Loucy (cell line): ENCODE measurements around the gene DLG2.

Experiments
- H2AFZ ChIP-seq: fragments of 200-600 bp; sonication (generic); 2 replicates; pipeline ENCODE4 v1.6.0; 2016; ENCODE audit warnings: antibody characterized with exemption, mild to moderate bottlenecking, low read length, moderate library complexity
- H3F3A ChIP-seq: fragments of 200-600 bp; 2 replicates; pipeline ENCODE4 v1.6.0; 2016; ENCODE audit warnings: antibody characterized with exemption, low read depth, mild to moderate bottlenecking
- H3K27me3 ChIP-seq: fragments of 200-600 bp; sonication (generic); 2 replicates; pipeline ENCODE4 v1.6.1; 2014; ENCODE audit warnings: low read length, mild to moderate bottlenecking; ENCODE audit not compliant: insufficient read depth, poor library complexity, severe bottlenecking
- H3K36me3 ChIP-seq: fragments of 200-600 bp; sonication (generic); 2 replicates; pipeline ENCODE4 v1.6.1; 2016; ENCODE audit warnings: low read length; ENCODE audit not compliant: insufficient read depth
- H3K4me1 ChIP-seq: fragments of 200-600 bp; sonication (generic); 2 replicates; pipeline ENCODE4 v1.5.1; 2014; ENCODE audit warnings: low read length, mild to moderate bottlenecking; ENCODE audit not compliant: insufficient read depth, poor library complexity, severe bottlenecking
- H3K4me2 ChIP-seq: fragments of 200-600 bp; sonication (generic); 2 replicates; pipeline ENCODE4 v1.6.0; 2014; ENCODE audit warnings: antibody characterized with exemption, low read length, low read depth, mild to moderate bottlenecking; ENCODE audit not compliant: poor library complexity, severe bottlenecking
- H3K4me3 ChIP-seq: fragments of 200-600 bp; sonication (generic); 2 replicates; pipeline ENCODE4 v1.5.1; 2014; ENCODE audit warnings: low read length, mild to moderate bottlenecking, mixed read lengths; ENCODE audit not compliant: poor library complexity, severe bottlenecking
- H3K79me2 ChIP-seq: fragments of 200-600 bp; sonication (generic); 2 replicates; pipeline ENCODE4 v1.6.1; 2014; ENCODE audit warnings: low read length; ENCODE audit not compliant: insufficient read depth
- H3K9ac ChIP-seq: fragments of 200-600 bp; sonication (generic); 2 replicates; pipeline ENCODE4 v1.6.0; 2014; ENCODE audit warnings: mild to moderate bottlenecking, low read depth, low read length, moderate library complexity; ENCODE audit not compliant: poor library complexity, severe bottlenecking
- H3K9me2 ChIP-seq: fragments of 200-600 bp; sonication (generic); replicated peaks from 2 replicates; pipeline ENCODE4 v1.6.1; 2016; ENCODE audit warnings: low read depth, low read length, mixed read lengths
- H3K9me3 ChIP-seq: fragments of 200-600 bp; sonication (generic); 2 replicates; pipeline ENCODE4 v1.6.1; 2014; ENCODE audit warnings: mild to moderate bottlenecking, antibody characterized with exemption, low read length, low read depth; ENCODE audit not compliant: insufficient read depth
- H4K20me1 ChIP-seq: fragments of 200-600 bp; sonication (generic); 2 replicates; pipeline ENCODE4 v1.6.0; 2014; ENCODE audit warnings: antibody characterized with exemption, low read length, mild to moderate bottlenecking; ENCODE audit not compliant: insufficient read depth, poor library complexity, severe bottlenecking
- CTCF ChIP-seq: fragments of 200-600 bp; sonication (generic); conservative IDR thresholded peaks from 2 replicates; pipeline ENCODE4 v1.5.1; 2014; ENCODE audit warnings: mild to moderate bottlenecking, antibody characterized with exemption, low read length
- EZH2phosphoT487 ChIP-seq: fragments of 200-600 bp; IDR thresholded peaks from 2 replicates; pipeline ENCODE4 v1.6.1; 2018; ENCODE audit warnings: antibody characterized with exemption, mild to moderate bottlenecking, moderate library complexity, borderline replicate concordance

DLG2 gene

GRCh38 chr11:83681906-83682610 is 1945.1 kb downstream of the DLG2 start:
- no peak for TF ChIP-seq EZH2phosphoT487
- TF ChIP-seq CTCF = no peak
- no peaks in the 10 kb centered on the region for H4K20me1 ChIP-seq
- no peak overlapping the region for H3K9ac ChIP-seq
- H2AFZ ChIP-seq = no peak overlapping the region
- H3K4me3 ChIP-seq = no peak overlapping the region
- H3K4me1 ChIP-seq = no peaks in the 10 kb centered on the region
- H3K79me2 ChIP-seq = no peaks in the 10 kb centered on the region
- H3K36me3 ChIP-seq = no peaks in the 10 kb centered on the region
- no peaks in the 10 kb centered on the region for H3K9me2 ChIP-seq
- no peaks in the 10 kb centered on the region for H3K27me3 ChIP-seq
- H3K4me2 ChIP-seq = no peak overlapping the region
- no peaks in the 10 kb centered on the region for H3F3A ChIP-seq
- H3K9me3 ChIP-seq = no peaks in the 10 kb centered on the region

GRCh38 chr11:83681031-83681781 is 1945.9 kb downstream of the DLG2 start:
- Histone ChIP-seq H3K4me3 (no peak overlapping the region), H3K79me2 (no peaks in the 10 kb centered on the region), H3K27me3 (no peaks in the 10 kb centered on the region), H3K9me3 (no peaks in the 10 kb centered on the region), H4K20me1 (no peaks in the 10 kb centered on the region), H3K4me2 (no peak overlapping the region), H3F3A (no peaks in the 10 kb centered on the region), H3K4me1 (no peaks in the 10 kb centered on the region), H3K9ac (no peak overlapping the region), H2AFZ (no peak overlapping the region), H3K36me3 (no peaks in the 10 kb centered on the region), H3K9me2 (no peaks in the 10 kb centered on the region)
- TF ChIP-seq CTCF (no peak), EZH2phosphoT487 (no peak)

GRCh38 chr11:83680321-83680720 is 1946.8 kb downstream of the DLG2 start:
- Histone ChIP-seq H3K4me1 (no peaks in the 10 kb centered on the region), H3K9me2 (no peaks in the 10 kb centered on the region), H2AFZ (no peak overlapping the region), H3K9me3 (no peaks in the 10 kb centered on the region), H3K36me3 (no peaks in the 10 kb centered on the region), H4K20me1 (no peaks in the 10 kb centered on the region), H3K4me3 (no peak overlapping the region), H3K9ac (no peak overlapping the region), H3K79me2 (no peaks in the 10 kb centered on the region), H3K4me2 (no peak overlapping the region), H3K27me3 (no peaks in the 10 kb centered on the region), H3F3A (no peaks in the 10 kb centered on the region)
- no peak for TF ChIP-seq EZH2phosphoT487
- TF ChIP-seq CTCF = no peak
